ENCODE measurements around the gene RAB7A. TPM values are rescaled to one million over a fixed set of nuclear protein-coding genes. Genes with fewer than 3 reads are reported as not detected.

Gene RAB7A
- total RNA-seq, 1 donor from 2014 or later = 284 TPM

DNA sequence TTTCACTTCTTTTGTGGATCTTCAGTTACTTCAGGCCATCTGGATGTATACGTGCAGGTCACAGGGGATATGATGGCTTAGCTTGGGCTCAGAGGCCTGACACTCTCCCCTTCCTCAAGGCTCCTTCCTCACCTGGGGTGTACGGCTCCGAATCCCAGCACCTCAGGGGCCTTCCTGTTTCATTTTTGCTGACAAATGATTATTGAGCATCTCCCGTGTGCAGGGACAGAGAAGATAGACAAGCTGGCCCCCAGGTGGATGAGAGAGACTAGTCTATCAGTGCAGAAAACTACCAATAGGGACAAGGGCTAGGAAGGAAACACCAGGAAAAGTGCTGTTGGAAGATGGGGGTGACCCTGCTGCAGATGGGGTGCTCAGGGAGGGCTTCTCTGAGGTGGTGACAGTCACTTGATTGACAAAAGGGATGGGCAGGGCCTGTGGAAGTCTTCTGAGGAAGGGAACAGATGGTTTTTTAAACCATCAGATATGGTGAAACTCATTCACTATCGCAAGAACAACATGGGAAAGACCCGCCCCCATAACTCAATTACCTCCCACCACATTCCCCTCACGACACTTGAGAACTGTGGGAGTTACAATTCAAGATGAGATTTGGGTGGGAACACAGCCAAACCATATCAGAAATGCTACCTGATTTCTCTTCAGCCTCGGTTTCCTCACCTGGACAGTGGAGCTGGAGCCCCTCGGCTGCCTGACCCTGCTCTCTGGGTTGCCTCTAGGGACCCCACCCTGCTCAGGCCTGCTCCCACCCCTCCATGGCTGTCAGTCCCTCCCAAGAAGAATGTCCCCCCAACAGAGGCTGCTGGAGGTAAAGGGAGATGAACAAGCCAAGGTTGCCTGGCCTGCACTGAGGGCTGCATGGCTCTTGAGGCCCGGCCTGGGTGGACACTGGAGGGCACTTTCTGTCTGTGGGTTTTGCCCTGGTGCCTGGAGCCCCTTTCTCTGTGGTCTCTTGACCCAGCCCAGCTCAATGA, 116.2 kb downstream of the RAB7A start:
- Mint-ChIP-seq H3K4me3 (ENCODE audit: unreplicated experiment) (no peak overlapping the region), H3K36me3 (ENCODE audit: unreplicated experiment) (no peaks in the 10 kb centered on the region), H3K4me1 (ENCODE audit: unreplicated experiment) (peaks cover 12% of the 10 kb centered on the region), H3K27ac (ENCODE audit: unreplicated experiment) (no peak overlapping the region), H3K9me3 (ENCODE audit: unreplicated experiment) (no peaks in the 10 kb centered on the region), H3K27me3 (ENCODE audit: unreplicated experiment) (peaks cover 8% of the 10 kb centered on the region)
- TF ChIP-seq, protein P1, sequence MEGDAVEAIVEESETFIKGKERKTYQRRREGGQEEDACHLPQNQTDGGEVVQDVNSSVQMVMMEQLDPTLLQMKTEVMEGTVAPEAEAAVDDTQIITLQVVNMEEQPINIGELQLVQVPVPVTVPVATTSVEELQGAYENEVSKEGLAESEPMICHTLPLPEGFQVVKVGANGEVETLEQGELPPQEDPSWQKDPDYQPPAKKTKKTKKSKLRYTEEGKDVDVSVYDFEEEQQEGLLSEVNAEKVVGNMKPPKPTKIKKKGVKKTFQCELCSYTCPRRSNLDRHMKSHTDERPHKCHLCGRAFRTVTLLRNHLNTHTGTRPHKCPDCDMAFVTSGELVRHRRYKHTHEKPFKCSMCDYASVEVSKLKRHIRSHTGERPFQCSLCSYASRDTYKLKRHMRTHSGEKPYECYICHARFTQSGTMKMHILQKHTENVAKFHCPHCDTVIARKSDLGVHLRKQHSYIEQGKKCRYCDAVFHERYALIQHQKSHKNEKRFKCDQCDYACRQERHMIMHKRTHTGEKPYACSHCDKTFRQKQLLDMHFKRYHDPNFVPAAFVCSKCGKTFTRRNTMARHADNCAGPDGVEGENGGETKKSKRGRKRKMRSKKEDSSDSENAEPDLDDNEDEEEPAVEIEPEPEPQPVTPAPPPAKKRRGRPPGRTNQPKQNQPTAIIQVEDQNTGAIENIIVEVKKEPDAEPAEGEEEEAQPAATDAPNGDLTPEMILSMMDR (IDR thresholded peaks at IDR 0.05) = no peak
- no peak for DNase-seq (ENCODE audit: extremely low spot score, unreplicated experiment)

DNA sequence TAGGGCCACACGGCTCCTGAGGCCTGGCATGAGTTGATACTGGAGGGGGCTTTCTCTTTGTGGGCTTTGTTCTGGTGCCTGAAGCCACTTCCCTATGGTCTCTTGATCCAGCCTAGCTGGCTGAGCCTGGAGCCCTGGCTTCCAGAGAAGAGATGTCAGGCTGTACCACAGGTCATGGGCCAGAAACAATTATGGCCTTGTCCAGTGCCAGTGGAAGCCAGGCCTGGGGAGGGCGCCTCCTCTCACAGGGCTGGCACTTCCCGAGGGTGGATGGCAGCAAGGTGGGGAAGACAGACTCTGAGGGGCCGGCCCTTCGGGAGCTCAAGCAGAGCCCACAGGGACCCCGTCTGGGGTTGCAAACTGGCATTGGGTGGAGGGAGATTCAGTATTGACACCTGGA, 118.5 kb downstream of the RAB7A start:
- TF ChIP-seq, protein P1 (IDR thresholded peaks at IDR 0.05) = no peak
- H3K27me3 Mint-ChIP-seq (ENCODE audit: unreplicated experiment) = peaks cover 8% of the 10 kb centered on the region
- H3K9me3 Mint-ChIP-seq (ENCODE audit: unreplicated experiment) = no peaks in the 10 kb centered on the region
- H3K4me1 Mint-ChIP-seq (ENCODE audit: unreplicated experiment) = peaks cover 12% of the 10 kb centered on the region
- no peaks in the 10 kb centered on the region for H3K36me3 Mint-ChIP-seq (ENCODE audit: unreplicated experiment)
- H3K4me3 Mint-ChIP-seq (ENCODE audit: unreplicated experiment) = no peak overlapping the region
- no peak for DNase-seq (ENCODE audit: extremely low spot score, unreplicated experiment)
- H3K27ac Mint-ChIP-seq (ENCODE audit: unreplicated experiment) = no peak overlapping the region

DNA sequence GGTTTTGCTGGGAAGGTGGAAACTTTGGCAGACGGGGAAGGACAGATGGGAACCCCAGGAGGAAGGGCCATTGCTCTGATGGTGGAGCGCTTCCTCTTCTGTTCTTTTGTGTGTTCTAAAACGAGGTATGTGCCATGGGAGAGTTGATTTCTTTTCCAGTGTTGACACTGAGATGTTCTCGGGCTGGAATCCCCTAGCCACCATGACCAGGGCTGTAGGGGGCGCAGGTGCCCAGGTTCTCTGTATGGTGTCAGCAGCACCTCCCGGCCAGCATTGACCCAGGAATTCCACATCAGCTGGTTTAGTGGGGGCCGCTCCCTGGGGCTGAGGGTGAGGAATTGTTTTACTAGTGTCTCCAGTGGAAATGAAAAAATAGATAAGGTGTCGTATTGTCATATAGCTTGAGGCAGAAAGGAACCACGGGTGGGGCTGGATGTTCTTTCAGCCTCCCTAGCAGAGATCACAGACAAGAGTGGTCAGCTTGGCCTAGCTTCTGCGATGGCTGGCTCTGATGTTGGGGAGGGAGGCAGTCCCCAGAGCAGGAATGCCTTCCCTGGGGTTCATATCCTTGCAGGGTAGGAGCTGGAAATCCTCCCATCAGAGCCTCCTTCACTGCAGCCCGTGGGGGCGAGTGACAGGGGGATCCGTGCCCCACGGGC, 119.3 kb downstream of the RAB7A start:
- H3K4me1 Mint-ChIP-seq (ENCODE audit: unreplicated experiment) = peaks cover 18% of the 10 kb centered on the region
- no peaks in the 10 kb centered on the region for H3K36me3 Mint-ChIP-seq (ENCODE audit: unreplicated experiment)
- no peaks in the 10 kb centered on the region for H3K9me3 Mint-ChIP-seq (ENCODE audit: unreplicated experiment)
- peak overlapping the region; percentile 20 for H3K27ac Mint-ChIP-seq (ENCODE audit: unreplicated experiment)
- H3K4me3 Mint-ChIP-seq (ENCODE audit: unreplicated experiment) = peak overlapping the region; percentile 10
- TF ChIP-seq, protein P1 (IDR thresholded peaks at IDR 0.05) = peak; percentile 9
- H3K27me3 Mint-ChIP-seq (ENCODE audit: unreplicated experiment) = peaks cover 6% of the 10 kb centered on the region
- DNase-seq (ENCODE audit: extremely low spot score, unreplicated experiment) = no peak

DNA sequence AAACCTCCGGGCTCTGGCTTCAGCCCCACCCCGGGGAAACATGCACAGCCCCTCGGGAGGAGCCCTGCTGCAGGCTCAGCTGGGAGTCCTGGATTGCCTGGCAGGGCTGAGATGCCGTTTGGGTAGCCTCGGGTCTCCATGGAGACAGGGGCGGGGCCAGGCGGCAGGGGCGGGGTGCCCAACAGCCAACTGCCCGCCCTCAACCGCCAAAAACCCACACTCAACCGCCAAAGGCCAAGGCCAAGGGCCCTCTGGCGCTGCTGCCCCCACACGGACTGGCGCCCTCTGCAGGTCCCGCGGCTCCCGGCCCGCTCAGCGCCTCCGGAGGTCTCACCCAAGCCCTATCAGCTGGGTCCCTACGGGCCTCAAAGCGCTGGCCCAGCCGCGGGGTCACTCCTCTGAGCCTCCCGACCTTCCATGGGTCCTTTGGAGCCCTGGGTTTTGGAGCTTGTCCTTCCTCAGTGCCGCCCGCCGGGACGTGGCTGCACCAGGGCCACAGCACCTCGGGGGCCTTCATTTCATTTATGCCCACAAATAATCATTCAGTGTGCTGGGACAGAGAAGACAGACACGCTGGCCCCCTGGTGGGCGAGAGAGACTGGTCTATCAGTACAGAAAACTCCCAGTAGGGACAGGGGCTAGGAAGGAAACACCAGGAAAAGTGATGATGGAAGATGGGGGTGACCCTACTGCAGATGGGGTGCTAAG, 119.9 kb downstream of the RAB7A start:
- Mint-ChIP-seq H3K27ac (ENCODE audit: unreplicated experiment) (no peak overlapping the region), H3K27me3 (ENCODE audit: unreplicated experiment) (no peaks in the 10 kb centered on the region), H3K4me1 (ENCODE audit: unreplicated experiment) (peaks cover 22% of the 10 kb centered on the region), H3K4me3 (ENCODE audit: unreplicated experiment) (peak overlapping the region; percentile 48), H3K36me3 (ENCODE audit: unreplicated experiment) (no peaks in the 10 kb centered on the region), H3K9me3 (ENCODE audit: unreplicated experiment) (no peaks in the 10 kb centered on the region)
- TF ChIP-seq, protein P1 (IDR thresholded peaks at IDR 0.05) = peak; percentile 50
- peak; percentile 87 for DNase-seq (ENCODE audit: extremely low spot score, unreplicated experiment)
